Smooth muscle cell (in vitro differentiated cells): ENCODE results near the gene DCAF5. TPM values are rescaled to one million over a fixed set of nuclear protein-coding genes. Genes with fewer than 3 reads are reported as not detected.

Source experiments
- DNase-seq: peaks from one replicate; lab custom pipeline; 2025; ENCODE audit not compliant: unreplicated experiment; lab: John Stamatoyannopoulos, UW
- H2AFZ ChIP-seq: fragments of 200-600 bp; sonication (generic); 2 replicates; pipeline ENCODE4 v1.6.0; 2016; ENCODE audit warnings: antibody characterized with exemption, low read depth, mild to moderate bottlenecking
- H3F3A ChIP-seq: fragments of 200-600 bp; sonication (generic); 2 replicates; pipeline ENCODE4 v1.6.0; 2017; ENCODE audit warnings: antibody characterized with exemption, low read depth
- H3K27ac ChIP-seq: fragments of 200-600 bp; sonication (generic); 2 replicates; pipeline ENCODE4 v1.5.1; 2016; ENCODE audit warnings: low read depth, mild to moderate bottlenecking
- H3K27me3 ChIP-seq: fragments of 200-600 bp; sonication (generic); 2 replicates; pipeline ENCODE4 v1.6.1; 2016; ENCODE audit warnings: low read depth, mild to moderate bottlenecking
- H3K36me3 ChIP-seq: fragments of 200-600 bp; sonication (generic); 2 replicates; pipeline ENCODE4 v1.5.1; 2016; ENCODE audit warnings: low read depth
- H3K4me1 ChIP-seq: fragments of 200-600 bp; sonication (generic); 2 replicates; pipeline ENCODE4 v1.5.1; 2016; ENCODE audit warnings: low read depth
- H3K4me2 ChIP-seq: fragments of 200-600 bp; sonication (generic); 2 replicates; pipeline ENCODE4 v1.6.0; 2016; ENCODE audit warnings: mild to moderate bottlenecking
- H3K4me3 ChIP-seq: fragments of 200-600 bp; sonication (generic); 2 replicates; pipeline ENCODE4 v1.5.1; 2016; ENCODE audit warnings: mild to moderate bottlenecking
- H3K79me2 ChIP-seq: fragments of 200-600 bp; sonication (generic); 2 replicates; pipeline ENCODE4 v1.6.0; 2016; ENCODE audit warnings: low read depth, mild to moderate bottlenecking
- H3K9ac ChIP-seq: fragments of 200-600 bp; sonication (generic); 2 replicates; pipeline ENCODE4 v1.6.0; 2016; ENCODE audit warnings: low read depth
- H3K9me3 ChIP-seq: fragments of 200-600 bp; sonication (generic); replicated peaks from 2 replicates; pipeline ENCODE4 v1.5.1; 2016; ENCODE audit warnings: low read depth
- H4K20me1 ChIP-seq: fragments of 200-600 bp; sonication (generic); 2 replicates; pipeline ENCODE4 v1.6.0; 2016; ENCODE audit warnings: low read depth
- WGBS: methylation state at CpG from one replicate; pipeline ENCODE4 v1.1.7; 2016; ENCODE audit warnings: low lambda C conversion rate; 5-methylcytosine and 5-hydroxymethylcytosine counted together
- polyA plus RNA-seq: library from polyadenylated mRNA; unstranded; fragments of >200 nt; fragmentation: Nextera tagmentation; extraction: Ambion mirVana; gene quantifications from 2 replicates; pipeline ENCODE4 v1.2.1, GENCODE V29; 2016
- total RNA-seq: library from RNA; depleted of rRNA; stranded (reverse); fragments of >200 nt; gene quantifications from 2 replicates; pipeline ENCODE4 v1.2.3, GENCODE V29; 2014
- TF ChIP-seq, protein P1 (sequence below): fragments of 200-600 bp; sonication (generic); IDR thresholded peaks from 2 replicates; pipeline ENCODE4 v1.5.1; 2017; ENCODE audit warnings: borderline replicate concordance, mild to moderate bottlenecking, antibody characterized with exemption; ENCODE audit not compliant: insufficient read depth, poor library complexity, severe bottlenecking

DCAF5 gene
- total and polyA plus RNA-seq, 2 experiments from 2014 or later: 23.0 to 45.4 TPM

- no peak overlapping the region for H2AFZ ChIP-seq
- H3K4me3 ChIP-seq: no peak overlapping the region
- TF ChIP-seq, protein P1, sequence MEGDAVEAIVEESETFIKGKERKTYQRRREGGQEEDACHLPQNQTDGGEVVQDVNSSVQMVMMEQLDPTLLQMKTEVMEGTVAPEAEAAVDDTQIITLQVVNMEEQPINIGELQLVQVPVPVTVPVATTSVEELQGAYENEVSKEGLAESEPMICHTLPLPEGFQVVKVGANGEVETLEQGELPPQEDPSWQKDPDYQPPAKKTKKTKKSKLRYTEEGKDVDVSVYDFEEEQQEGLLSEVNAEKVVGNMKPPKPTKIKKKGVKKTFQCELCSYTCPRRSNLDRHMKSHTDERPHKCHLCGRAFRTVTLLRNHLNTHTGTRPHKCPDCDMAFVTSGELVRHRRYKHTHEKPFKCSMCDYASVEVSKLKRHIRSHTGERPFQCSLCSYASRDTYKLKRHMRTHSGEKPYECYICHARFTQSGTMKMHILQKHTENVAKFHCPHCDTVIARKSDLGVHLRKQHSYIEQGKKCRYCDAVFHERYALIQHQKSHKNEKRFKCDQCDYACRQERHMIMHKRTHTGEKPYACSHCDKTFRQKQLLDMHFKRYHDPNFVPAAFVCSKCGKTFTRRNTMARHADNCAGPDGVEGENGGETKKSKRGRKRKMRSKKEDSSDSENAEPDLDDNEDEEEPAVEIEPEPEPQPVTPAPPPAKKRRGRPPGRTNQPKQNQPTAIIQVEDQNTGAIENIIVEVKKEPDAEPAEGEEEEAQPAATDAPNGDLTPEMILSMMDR: no peak
- H3F3A ChIP-seq: peaks cover 42% of the 10 kb centered on the region
- no peaks in the 10 kb centered on the region for H3K27me3 ChIP-seq
- peaks cover 24% of the 10 kb centered on the region for H3K79me2 ChIP-seq
- peaks cover 32% of the 10 kb centered on the region for H3K4me1 ChIP-seq
- H3K27ac ChIP-seq: peak overlapping the region; percentile 99
- H3K9ac ChIP-seq: no peak overlapping the region
- H3K4me2 ChIP-seq: no peak overlapping the region
- H4K20me1 ChIP-seq: no peaks in the 10 kb centered on the region
- DNase-seq: no peak
- no peaks in the 10 kb centered on the region for H3K9me3 ChIP-seq
- H3K36me3 ChIP-seq: no peaks in the 10 kb centered on the region
- 96% methylated on average over 6 of the region's 6 CpGs for WGBS
Measured at GRCh38 chr14:69083181-69083580, 69.7 kb downstream of the DCAF5 start.

DNA sequence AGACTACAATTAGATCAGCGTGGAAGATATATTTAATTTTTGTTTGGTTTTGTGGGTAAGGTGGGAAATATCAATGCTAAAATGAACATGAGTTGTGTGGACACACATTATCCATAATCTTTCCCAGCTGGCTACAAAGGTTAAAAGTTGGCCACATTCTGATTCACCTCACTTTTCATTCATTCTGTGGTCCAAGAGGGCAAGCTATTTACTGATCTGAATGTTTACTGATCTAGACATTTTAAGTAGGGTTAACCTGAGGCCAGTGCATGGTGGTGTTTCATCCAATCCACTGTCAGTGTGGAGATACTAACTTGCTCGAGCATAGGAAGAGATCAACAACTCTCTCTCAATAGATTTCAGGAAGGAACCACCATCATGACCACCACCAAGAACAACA lies 71.6 kb downstream of the DCAF5 start:
- WGBS: 92% methylated on average over 2 of the region's 2 CpGs
- DNase-seq: no peak
- peak overlapping the region; percentile 99 for H3K27ac ChIP-seq

DNA sequence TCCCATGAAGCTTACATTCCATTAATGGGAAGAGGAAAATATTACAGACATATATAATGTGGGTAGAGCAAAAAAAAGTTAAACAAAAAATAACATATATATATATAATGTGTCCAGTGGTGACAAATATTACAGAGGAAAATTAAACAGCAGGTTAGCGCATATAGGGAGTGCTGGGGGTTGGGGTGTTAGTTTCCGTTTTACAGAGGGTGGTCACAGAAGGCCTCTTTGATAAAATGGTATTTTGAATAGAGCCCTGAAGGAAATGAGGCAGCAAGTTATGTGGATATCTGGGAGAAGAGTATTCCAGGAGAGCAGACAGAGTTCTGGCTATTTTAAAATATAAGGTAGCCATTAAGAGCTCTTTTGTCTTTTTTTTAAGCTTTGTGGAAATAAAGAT lies 73.2 kb downstream of the DCAF5 start:
- H3F3A ChIP-seq: peaks cover 38% of the 10 kb centered on the region
- H3K27ac ChIP-seq: peak overlapping the region; percentile 99
- peak overlapping the region; percentile 69 for H3K4me2 ChIP-seq
- WGBS: 69% methylated on average over 2 of the region's 2 CpGs
- no peaks in the 10 kb centered on the region for H3K27me3 ChIP-seq
- peaks cover 23% of the 10 kb centered on the region for H3K4me1 ChIP-seq
- H3K79me2 ChIP-seq: peaks cover 20% of the 10 kb centered on the region
- no peaks in the 10 kb centered on the region for H4K20me1 ChIP-seq
- H3K9ac ChIP-seq: peak overlapping the region; percentile 89
- no peaks in the 10 kb centered on the region for H3K36me3 ChIP-seq
- no peak overlapping the region for H2AFZ ChIP-seq
- DNase-seq: no peak
- TF ChIP-seq, protein P1: no peak
- no peak overlapping the region for H3K4me3 ChIP-seq
- H3K9me3 ChIP-seq: no peaks in the 10 kb centered on the region

More for the DNA sequence above, 71.6 kb downstream of the DCAF5 start:
- Histone ChIP-seq H3K9ac (no peak overlapping the region), H3K27me3 (no peaks in the 10 kb centered on the region), H3K79me2 (peaks cover 20% of the 10 kb centered on the region), H3K9me3 (no peaks in the 10 kb centered on the region), H3K4me1 (peaks cover 23% of the 10 kb centered on the region), H3F3A (peaks cover 38% of the 10 kb centered on the region), H3K4me3 (no peak overlapping the region), H3K36me3 (no peaks in the 10 kb centered on the region), H4K20me1 (no peaks in the 10 kb centered on the region), H3K4me2 (no peak overlapping the region), H2AFZ (no peak overlapping the region)
- TF ChIP-seq, protein P1: no peak

DNA sequence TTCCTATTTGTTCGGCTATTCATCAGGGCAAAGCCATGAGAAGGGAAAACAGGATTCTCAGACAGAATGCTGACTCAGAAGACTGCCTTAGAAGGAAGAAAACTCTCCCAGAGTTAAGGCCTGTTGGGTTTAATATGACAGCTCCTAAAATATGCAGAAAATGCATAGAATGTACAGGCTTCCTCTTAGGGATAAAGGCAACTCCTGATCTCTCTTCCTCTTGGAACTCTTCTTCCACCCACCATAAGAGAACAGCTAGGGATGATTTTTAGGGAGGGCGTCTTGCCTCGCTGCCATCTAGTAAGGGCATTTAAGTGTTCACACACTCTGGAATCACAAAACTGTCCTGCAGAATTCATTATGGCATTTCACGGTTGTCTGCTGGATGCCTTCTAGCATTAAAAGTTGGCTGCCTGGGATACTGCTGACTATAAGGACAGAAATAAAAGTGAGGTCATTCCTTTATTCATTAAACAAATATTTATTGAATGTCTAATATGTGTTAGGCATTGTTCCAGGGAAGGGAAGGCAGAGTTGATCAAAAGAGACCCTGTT lies 73.7 kb downstream of the DCAF5 start:
- peaks cover 23% of the 10 kb centered on the region for H3K4me1 ChIP-seq
- H3K36me3 ChIP-seq: no peaks in the 10 kb centered on the region
- no peaks in the 10 kb centered on the region for H3K9me3 ChIP-seq
- H3K4me3 ChIP-seq: no peak overlapping the region
- H3F3A ChIP-seq: peaks cover 38% of the 10 kb centered on the region
- H4K20me1 ChIP-seq: no peaks in the 10 kb centered on the region
- peak overlapping the region; percentile 69 for H3K4me2 ChIP-seq
- H3K9ac ChIP-seq: peak overlapping the region; percentile 89
- DNase-seq: no peak
- peaks cover 20% of the 10 kb centered on the region for H3K79me2 ChIP-seq
- no peak overlapping the region for H2AFZ ChIP-seq
- WGBS: 6% methylated on average over 4 of the region's 4 CpGs
- TF ChIP-seq, protein P1: no peak
- no peaks in the 10 kb centered on the region for H3K27me3 ChIP-seq
- H3K27ac ChIP-seq: peak overlapping the region; percentile 99
